HG03064 (cell line): ENCODE data around the gene P4HA3.

Experiments
- ATAC-seq: cut with Tn5 transposase; IDR thresholded peaks from one replicate; pipeline ENCODE4 v1.9.1; 2021; ENCODE audit warnings: low read depth; ENCODE audit not compliant: unreplicated experiment

The P4HA3 gene

DNA sequence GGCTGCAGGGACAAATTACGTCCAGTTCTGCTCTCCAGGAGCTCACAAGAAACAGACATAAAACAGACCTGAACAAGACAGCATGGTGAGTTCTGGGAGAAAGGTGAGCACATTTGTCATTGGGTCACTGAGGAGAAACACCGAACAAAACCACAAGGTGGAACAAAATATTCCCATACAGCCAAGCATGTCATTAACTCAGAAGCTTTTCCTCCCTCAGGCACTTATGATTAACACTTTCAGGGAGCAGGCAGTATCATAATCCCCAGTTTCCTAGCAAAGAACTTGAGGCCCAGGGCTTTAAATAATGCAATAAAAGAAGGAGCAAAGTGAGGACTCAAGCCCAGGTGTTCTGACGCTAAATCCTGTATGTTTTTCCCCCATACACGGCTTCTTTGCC is 43.0 kb downstream of the P4HA3 start:
- no peak for ATAC-seq

DNA sequence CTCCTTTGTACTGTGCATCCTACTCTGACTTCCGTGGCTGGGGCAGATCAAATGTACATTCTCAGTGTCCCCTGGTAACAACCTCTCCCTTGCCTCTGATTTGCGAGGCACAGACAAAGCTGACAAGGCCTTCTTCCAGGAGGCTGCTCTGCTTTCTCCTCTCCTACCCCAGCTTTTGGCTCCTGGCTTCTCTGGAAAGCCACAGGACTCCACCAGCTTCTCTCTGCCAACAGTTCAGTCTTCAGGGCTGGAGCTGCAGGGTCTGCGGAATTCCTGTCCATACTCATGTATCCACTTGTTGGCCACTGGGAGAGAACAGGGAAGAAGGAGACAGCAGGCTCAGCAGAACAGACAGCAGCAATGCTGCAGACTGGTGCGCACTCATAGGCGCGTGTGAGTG is 44.4 kb downstream of the P4HA3 start:
- no peak for ATAC-seq

DNA sequence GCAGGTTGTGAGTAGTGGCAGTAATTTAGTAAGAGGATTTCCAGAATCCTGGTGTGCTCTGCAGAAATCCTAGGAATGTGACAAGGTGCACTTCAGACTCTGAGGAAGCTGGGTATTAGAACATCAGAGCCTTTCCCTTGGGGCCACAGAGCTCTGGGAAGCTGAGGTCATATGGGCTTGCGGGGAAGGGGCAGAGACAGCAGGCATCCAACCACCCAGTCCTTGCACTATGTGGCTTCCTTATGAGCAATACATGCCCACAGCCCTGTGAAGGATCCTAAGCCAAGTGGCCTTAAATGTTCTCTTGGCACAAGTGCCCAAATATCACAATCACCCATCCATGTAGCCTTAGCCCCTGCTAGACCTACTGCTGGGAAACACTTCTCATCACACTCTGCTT is 46.2 kb downstream of the P4HA3 start:
- ATAC-seq = no peak

DNA sequence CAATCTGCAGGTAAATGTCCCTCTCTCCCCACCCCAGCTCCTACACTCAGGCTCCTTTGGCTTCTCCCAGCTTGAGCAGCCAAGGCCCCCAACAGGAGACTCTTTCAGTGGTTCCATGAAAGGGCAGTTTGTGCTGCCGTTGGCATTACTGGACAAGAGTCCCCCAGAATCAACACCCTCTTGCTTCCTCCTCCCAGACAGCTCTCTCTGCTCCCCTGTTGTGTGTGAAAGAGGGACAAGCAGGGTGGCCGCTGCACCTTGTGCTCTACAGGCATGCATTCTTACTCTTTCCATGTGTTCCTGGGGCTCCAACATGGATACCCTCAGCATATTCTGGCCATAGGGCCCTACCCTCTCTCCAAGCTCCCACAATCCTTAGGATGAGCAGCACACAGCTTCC is 48.7 kb downstream of the P4HA3 start:
- no peak for ATAC-seq

DNA sequence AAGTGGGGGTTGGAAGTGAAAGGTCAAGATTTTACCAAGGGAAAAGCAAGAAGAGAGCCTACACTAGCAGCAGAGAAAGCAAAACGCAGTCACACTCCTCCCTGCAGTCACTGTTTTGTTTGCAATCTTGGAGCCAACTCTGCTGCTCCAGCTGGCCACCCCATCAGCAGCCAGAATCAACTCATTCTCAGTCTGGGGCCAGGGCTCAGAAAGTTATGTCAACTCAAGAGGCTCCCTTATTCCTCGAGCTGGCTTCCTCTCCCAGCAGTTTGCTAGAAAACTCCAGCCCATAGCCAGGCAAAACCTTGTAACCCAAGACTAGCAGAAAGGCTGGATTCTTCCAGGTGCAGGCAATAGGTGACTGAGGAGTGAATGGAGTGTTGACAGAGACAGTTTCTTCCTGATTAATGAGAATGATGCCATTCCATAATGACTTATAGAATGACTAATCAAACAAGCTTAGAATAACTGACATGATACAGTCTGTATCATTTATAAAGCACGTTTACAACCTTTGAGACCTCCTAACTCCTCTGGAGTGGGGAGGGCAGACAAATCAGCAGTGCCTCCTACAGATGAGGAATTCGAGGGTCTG is 53.4 kb downstream of the P4HA3 start:
- ATAC-seq = no peak

DNA sequence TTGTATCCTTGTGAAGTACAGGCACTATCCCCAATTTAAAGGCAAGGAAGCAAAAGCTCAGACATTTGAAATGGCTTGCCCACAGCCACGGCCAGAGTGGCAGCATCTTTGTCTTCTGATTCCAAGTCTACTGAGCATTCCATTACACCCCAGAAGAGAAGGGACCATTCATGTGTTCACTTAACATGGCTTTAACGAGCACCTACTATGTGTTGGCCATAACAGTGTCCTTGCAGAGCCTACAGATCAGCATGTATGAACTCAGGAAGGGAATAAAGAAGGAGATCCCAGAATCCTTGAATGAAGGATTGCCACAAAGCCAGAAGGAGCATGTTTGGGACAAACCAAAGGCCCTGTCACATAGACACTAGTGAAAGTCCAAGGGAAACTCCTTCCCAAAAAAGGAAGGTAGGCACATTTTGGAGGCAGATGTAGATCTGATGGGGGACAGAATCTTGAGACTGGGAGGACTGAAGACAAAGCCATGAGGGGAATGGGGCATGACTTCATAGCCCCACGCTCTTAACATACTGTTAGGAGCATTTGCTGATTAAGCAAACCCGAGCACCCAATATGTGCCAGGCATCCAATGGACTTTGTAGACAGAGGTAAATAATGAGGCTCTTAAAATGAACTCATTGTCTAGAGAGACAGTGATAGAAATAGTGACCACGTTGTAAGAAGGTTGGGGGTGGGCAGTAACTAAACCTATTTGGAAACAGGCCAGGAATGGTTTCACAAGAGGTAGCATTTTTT is 54.9 kb downstream of the P4HA3 start:
- no peak for ATAC-seq

DNA sequence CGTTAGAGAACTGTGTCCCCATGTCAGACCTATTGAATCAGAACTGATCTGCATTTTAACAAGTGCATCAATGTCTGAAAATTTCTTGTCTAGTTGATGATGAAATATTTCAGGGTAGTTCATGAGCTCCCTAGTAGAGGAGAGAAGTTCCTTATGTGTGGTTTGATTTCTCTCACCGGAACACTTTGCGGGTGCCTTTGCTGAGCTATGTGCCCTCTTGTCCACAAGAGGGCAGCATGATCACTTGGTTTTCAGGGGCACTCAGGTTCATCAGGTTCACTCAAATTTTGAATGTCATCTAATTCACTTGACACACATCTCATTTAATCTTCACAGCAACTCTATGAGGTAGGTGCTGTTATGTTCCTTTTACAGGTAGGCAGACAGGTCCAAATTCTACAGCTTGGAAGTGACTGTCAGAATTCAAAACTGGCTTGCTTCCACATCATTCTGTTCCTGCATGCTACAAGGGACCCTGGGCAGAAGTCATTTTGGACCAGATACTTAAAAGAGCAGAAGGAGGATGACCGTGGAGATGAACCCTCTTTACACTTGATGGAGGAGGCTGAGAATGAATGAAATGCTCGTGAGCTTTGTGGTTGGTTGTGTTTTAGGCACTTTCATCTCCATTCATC is 55.6 kb downstream of the P4HA3 start:
- no peak for ATAC-seq

DNA sequence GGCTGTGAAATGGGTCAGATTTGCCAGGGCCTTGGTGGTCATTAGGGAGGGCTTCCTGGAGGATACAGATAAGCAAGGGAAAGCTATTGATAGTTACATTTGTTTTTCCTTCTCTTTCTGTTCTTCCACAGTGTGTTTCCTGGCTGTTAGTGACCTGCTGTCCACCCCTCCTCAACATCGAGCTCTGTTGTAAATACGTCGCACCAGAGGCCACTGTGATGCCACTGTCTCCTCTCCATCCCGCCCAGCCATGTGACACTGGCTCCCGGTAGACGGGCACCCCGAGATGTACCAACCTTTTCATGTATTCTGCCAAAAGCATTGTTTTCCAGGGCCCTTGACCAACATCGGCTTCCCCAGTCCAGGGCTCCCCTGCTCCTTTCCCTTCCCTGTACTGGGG is 58.1 kb downstream of the P4HA3 start:
- ATAC-seq = no peak

DNA sequence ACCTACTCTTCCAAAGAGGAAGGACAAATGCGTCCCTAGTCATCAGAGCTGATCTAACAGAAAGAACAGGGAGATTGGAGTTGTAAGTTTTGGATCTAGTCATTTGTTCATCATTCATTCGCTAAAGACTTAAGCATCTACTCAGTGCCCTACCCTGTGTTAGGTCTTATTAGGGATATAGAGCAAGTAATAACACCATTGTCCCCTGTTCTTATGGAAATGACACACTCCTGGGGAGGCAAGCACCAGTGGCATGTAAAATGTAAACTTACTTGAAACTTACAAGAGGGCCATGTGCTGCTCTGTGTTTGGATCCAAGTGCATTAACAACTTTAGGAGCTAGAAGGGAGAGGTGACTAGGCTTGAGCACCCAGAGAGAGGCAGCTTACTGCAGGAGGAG is 61.9 kb downstream of the P4HA3 start:
- ATAC-seq = no peak

DNA sequence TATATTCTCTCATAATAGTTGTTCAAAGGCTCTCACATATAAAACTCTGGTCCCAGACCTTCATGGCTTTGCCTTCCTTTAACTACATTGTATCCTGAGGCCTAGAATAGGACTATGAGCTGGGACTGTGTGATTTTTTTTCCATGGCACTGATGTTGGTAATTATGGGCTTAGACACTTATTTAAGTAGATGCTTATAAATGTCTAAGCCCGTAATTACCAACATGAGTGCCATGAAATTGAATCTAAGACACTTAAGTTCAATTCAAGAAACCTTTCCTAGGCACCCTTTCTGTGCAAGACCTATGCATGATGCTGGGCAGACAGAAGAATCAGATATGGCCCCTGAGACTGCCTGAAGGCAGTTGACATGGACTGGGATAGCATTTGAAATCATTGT is 63.0 kb downstream of the P4HA3 start:
- no peak for ATAC-seq

DNA sequence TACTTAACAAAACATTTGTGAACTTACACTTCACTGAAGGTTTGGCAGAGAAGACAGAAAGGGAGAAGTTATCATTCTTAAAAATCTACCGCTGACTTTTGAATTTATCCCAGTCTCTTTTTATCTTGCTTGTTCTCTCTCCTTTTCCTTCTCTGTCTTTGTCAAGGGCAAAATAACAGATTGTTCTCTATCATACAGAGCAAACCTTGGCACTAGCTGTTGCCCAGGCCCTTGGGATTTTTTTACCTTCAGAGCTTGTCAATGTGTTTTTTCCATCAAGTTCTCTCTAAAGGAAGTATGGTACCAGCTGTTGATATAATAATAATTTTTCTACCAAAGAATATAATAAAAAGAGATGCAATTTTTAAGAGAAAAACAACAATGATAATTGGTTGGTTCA is 73.2 kb downstream of the P4HA3 start:
- ATAC-seq = no peak

DNA sequence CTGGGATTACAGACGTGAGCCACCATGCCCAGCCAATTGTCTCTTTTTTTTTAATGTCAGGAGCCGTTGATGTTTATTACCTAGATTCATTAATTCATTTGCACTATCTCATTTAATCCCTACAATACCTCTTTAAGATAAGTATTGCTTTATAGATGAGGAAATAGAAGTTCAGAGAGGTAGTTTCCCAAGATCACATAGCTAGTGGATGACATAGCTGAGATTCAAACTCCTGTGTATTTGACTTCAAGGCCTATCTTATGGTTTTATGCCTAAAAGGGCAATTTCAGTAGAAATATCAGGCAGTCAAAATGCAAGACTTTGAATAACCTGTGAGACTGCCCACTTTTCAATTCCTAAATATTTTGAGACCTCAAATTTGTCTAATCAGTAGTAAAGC is 73.9 kb downstream of the P4HA3 start:
- ATAC-seq = no peak

DNA sequence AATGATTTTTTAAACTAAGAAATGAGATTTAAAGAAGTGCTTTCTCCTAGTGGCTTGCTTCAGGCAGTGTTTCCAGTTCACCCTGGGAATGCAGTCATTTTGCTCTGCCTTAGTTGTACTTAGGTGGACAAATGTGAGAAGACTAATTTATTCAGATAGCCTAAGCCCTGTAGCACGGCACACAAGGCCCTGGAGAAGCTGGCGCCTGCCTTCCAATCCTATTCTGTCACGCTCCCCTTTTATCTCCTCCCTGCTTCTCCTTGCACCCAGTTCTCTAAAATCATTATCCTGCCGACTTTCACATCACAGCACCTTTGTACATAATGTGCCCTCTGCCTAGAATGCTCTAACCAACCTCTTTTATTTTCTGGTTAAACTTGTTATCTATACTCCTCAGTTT is 76.3 kb downstream of the P4HA3 start:
- no peak for ATAC-seq

DNA sequence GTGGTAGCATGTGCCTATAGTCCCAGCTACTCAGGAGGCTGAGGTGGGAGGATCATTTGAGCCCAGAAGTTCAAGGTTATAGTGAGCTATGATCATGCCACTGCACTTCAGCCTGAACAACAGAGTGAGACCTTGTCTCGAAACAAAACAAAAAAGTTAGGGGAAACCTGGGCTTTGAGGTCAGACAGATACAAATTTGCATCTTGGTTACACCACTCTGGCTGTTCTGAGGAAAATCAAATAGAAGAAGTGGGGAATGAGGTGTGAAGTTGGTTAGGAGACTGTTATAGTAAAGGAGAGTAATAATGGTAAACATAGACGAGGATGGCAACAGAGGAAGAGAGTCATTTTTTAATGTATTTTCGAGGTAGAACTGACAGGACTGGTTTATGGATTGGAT is 77.8 kb downstream of the P4HA3 start:
- ATAC-seq = no peak

DNA sequence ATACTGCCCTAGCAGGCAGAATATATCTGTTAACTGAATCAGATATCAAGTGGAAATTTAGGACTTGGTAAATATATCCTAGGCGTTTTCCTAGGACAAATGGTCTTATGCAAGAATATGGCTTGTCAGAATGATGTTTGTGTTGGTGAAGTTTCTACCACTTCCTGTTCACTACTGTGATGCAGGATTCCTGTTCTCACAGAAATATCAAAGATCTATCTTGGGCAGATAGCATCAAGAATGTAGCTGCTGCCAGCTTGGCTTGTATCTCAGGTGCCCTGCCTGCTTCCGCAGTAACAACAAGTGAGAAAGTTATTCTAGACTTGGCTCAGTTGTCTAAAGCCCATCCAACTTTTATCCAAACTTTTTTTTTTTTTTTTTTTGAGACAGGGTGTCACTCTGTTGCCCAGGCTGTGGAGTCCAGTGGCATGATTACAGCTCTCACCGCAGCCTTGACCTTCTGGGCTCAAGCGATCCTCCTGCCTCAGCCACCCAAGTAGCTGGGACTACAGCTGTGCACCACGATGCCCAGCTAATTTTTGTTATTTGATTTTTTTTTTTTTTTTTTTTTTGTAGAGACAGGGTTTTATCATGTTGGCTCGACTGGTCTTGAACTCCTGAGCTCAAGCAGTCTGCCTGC is 79.0 kb downstream of the P4HA3 start:
- ATAC-seq = no peak

DNA sequence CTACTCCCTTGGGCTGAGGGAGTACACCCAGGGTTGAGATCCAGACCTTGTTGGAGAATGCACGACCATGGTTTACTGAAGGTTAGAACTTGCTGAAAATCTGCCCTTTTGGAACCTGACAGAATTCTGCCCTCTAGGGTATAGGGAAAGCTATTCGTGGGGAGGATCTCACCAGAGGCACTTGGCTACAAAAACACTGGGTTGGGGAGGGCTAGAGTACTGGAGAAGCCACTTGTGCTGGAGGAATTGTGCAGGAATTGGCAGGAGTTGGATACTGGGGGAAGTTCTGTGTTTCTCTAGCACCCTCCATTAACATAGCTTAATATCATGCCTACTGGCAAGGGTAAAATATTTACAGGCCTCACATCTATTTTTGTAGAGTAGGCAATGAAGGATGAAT is 84.5 kb downstream of the P4HA3 start:
- no peak for ATAC-seq

DNA sequence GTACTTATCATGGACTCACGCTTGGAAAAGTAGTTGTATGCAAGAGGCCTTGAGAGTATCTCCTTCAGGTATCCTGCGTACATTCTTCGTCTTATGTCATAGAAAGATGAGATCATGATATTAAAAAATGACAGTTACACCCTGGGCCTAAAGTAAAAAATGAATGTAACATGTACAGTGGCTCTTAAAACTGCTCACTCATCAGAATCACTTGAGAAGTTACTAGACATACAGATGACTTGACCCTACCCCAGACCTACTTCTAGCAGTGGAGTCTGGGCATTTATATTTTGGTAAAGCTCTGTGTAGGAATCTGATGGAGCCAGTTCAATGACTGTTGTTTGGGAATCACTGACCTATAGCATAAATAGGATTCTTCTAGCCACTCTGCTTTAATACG is 85.9 kb downstream of the P4HA3 start:
- ATAC-seq = no peak

DNA sequence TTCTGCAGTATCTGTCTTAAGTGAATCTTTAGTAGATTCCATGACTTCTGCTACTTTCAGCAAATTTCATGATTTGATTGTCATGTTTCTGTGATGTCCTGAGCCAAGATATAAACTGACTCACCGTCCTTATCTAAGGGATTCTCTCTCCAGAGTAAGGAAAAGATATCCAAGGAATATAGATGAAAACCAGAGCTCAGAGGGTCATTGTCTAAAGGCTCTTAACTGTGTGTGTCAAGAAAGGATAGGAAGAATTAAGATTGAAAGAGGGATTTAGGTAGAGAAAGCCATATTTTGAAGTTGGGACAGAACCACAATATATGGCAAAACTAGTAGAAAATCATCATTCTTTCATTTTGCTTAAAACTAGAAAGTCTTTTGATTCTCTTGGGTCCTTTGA is 89.6 kb downstream of the P4HA3 start:
- no peak for ATAC-seq

DNA sequence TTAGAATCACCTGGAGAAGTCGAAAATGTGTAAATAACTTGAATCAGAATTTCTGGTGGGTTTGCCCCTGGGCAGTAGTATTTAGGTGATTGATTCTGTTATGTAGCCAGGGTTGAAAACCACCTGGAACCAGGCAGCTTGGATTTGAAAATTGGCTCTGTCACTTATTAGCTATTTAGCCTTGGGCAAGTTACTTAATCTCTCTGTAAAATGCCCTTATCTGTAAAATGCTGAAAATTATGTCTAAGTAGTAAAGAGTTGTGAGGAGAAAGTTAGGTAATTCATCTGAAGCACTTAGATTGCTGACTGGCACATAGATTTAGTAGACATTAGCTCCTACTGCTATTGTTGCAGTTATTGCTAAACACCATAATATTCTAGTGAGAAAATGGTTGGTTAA is 91.1 kb downstream of the P4HA3 start:
- no peak for ATAC-seq
